Common myeloid progenitor, CD34-positive (primary cell): ENCODE measurements around the gene CACNB2. TPM values are rescaled to one million over a fixed set of nuclear protein-coding genes. Genes with fewer than 3 reads are reported as not detected.

ENCODE experiments used
- CTCF ChIA-PET: fragments of 350-600 bp; sonication (Branson Sonifier 250); formaldehyde crosslinking; loops from one replicate; lab custom pipeline; 2021; ENCODE audit warnings: antibody characterized with exemption; lab: Charles Lee
- POLR2A ChIA-PET: fragments of 350-600 bp; sonication (Branson Sonifier 250); formaldehyde crosslinking; loops from one replicate; lab custom pipeline; 2021; ENCODE audit warnings: antibody characterized with exemption; lab: Charles Lee
- DNase-seq, 3 donors: peaks; one replicate each; pipeline versions ENCODE4 v3.0.0 to v3.0.0-alpha.2; 2013
- H3K27ac ChIP-seq, 2 experiments: 1 replicate in 1 of 2; 2 replicates in 1 of 2; pipeline ENCODE4 v1.7.0; 2013; ENCODE audit warnings: inconsistent platforms in 2 of 2, low read length in 2 of 2, mild to moderate bottlenecking in 2 of 2, low read depth in 1 of 2, moderate library complexity in 1 of 2; ENCODE audit not compliant: severe bottlenecking in 2 of 2, insufficient read depth in 1 of 2, poor library complexity in 1 of 2
- H3K27me3 ChIP-seq, 5 experiments: replicated peaks in 2 of 5; 1 replicate in 3 of 5; 2 replicates in 2 of 5; pipeline versions ENCODE4 v1.6.1 to v1.7.0; 2013; ENCODE audit warnings: low read length in 4 of 5, mild to moderate bottlenecking in 2 of 5, moderate library complexity in 2 of 5, inconsistent platforms in 1 of 5; ENCODE audit not compliant: insufficient read depth in 5 of 5, control insufficient read depth in 4 of 5
- H3K36me3 ChIP-seq, 4 experiments: 1 replicate in 2 of 4; 2 replicates in 2 of 4; pipeline versions ENCODE4 v1.6.1 to v1.7.0; 2013; ENCODE audit warnings: low read length in 3 of 4, control low read depth in 1 of 4, mild to moderate bottlenecking in 1 of 4; ENCODE audit not compliant: control insufficient read depth in 4 of 4, insufficient read depth in 4 of 4
- H3K4me1 ChIP-seq, 4 experiments: 1 replicate in 3 of 4; 2 replicates in 1 of 4; pipeline versions ENCODE4 v1.6.1 to v1.7.1; 2013; ENCODE audit warnings: low read length in 3 of 4, mild to moderate bottlenecking in 3 of 4, control low read depth in 1 of 4, inconsistent platforms in 1 of 4, moderate library complexity in 1 of 4; ENCODE audit not compliant: control insufficient read depth in 4 of 4, insufficient read depth in 4 of 4; ENCODE audit errors: control extremely low read depth in 1 of 4
- H3K4me3 ChIP-seq, 7 experiments: 1 replicate in 4 of 7; 2 replicates in 3 of 7; pipeline versions ENCODE4 v1.5.1 to v1.7.0; 2013; ENCODE audit warnings: mild to moderate bottlenecking in 7 of 7, low read length in 6 of 7, moderate library complexity in 6 of 7, inconsistent platforms in 2 of 7, low read depth in 2 of 7, control low read depth in 1 of 7; ENCODE audit not compliant: insufficient read depth in 4 of 7, control insufficient read depth in 1 of 7; ENCODE audit errors: extremely low read depth in 1 of 7
- H3K9me3 ChIP-seq, 5 experiments: 1 replicate in 4 of 5; 2 replicates in 1 of 5; pipeline versions ENCODE4 v1.6.1 to v1.7.1; 2013; ENCODE audit warnings: low read length in 4 of 5, mild to moderate bottlenecking in 2 of 5, inconsistent platforms in 1 of 5, low read depth in 1 of 5, moderate library complexity in 1 of 5; ENCODE audit not compliant: control insufficient read depth in 4 of 5, insufficient read depth in 2 of 5; ENCODE audit errors: control extremely low read depth in 1 of 5
- WGBS: methylation state at CpG from one replicate; pipeline ENCODE4 v1.1.5; 2013; ENCODE audit not compliant: insufficient coverage; 5-methylcytosine and 5-hydroxymethylcytosine counted together
- polyA plus RNA-seq: library from polyadenylated mRNA; unstranded; fragments of 120-200 nt; gene quantifications from one replicate; pipeline ENCODE4 v1.2.1, GENCODE V29; 2013

The CACNB2 gene
- 10.5 TPM for polyA plus RNA-seq

DNA sequence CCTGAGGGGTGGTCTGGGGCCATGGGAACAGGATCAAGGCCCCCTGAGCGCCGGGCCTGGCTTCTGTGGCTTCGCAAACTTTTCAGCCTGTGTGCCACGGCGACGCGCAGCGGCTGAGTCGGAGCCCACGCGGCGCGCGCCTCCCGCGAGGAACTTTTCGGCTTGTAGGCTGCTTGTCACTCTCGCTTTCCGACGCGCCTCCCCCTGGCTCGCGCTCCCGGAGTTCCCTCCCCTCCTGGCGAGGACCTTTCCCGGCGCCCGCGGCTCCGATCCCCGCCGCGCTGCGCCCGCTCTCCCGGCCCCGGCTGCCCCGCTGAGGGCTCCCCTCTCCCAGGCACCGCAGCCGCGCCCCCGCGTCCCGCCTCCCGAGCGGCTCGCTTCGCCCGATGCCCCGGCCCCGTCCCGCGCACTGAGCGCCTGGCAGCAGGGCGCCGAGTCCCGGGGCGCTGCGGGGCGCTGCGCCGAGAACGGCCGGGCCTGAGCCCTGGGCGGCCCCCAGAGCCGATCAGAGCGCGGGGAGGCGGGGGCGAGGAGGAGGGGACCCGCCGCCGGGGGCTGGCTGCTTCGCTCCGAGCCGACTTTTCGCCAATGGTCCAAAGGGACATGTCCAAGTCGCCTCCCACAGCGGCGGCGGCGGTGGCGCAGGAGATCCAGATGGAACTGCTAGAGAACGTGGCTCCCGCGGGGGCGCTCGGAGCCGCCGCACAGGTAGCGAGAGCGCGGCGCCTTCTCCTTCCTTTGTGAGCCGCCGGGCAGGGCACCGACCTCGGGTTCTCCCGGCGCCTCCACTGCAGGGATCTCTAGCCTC, at the start of gene CACNB2:
CACNB2 (plus strand) TSS at position 276 of the 808 bp plus-strand sequence.
- Histone ChIP-seq H3K4me3 (peak within 1 kb of the TSS; percentile 59 to 89 (median 76)), H3K36me3 (no peaks in the 10 kb centered on the region), H3K27ac (peak within 1 kb of the TSS in 1 of 2 experiments; percentile 34), H3K27me3 (peaks cover 0 to 12% (median 0%) of the 10 kb centered on the region in 5 experiments), H3K4me1 (peaks cover 3 to 45% (median 15%) of the 10 kb centered on the region in 4 experiments), H3K9me3 (no peaks in the 10 kb centered on the region)
- POLR2A ChIA-PET = no interaction called here
- WGBS = 0% methylated on average over 85 of the region's 100 CpGs
- CTCF ChIA-PET = no interaction called here
- DNase-seq = peak; percentile 36 to 75 (median 70)

DNA sequence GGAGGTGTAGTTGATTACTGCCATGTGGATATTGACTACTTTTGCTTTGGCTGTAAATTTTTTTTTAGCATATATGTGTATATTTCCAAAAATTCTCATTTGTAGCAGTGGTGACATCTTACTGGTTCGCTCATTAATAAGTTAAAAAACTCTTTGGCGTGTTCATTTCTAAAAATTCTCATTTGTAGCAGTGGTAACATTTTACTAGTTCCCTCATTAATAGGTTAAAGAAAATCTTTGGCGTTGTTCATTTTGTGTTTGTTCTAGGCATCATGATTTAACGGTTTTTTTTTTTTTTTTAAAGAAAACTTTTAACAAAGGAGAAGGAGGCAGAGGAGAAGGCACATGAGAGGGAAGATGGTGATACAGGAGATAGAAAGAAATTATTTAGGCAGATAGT, 45.9 kb upstream of the CACNB2 start:
- ChIA-PET CTCF (no interaction called here), POLR2A (no interaction called here)
- no peaks in the 10 kb centered on the region for H3K27me3 ChIP-seq
- H3K4me3 ChIP-seq = no peak overlapping the region
- no peak for DNase-seq
- H3K9me3 ChIP-seq = no peaks in the 10 kb centered on the region
- H3K4me1 ChIP-seq = no peaks in the 10 kb centered on the region
- H3K36me3 ChIP-seq = no peaks in the 10 kb centered on the region
- no CpG with 5 or more reads among the region's 4 CpGs for WGBS
- H3K27ac ChIP-seq = no peak overlapping the region

DNA sequence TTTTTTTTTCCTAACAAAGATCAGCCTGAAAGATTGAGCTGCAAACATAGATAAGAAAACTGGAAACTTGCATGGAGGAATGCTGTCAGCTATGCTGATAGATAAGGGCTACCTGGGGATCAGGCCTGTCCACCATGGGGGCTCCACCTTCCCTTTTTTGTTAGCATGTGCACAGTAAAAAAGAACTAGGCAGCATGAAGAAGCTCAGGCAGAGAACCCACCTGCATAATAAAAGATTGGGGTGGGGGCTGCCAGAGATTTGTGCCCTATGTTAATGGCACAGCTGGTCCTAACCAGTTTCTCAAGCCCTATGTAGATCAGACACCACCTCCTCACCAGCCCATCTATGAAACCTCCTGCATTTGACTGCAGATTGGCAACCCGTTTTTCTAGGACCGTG, 45.4 kb upstream of the CACNB2 start:
- no peaks in the 10 kb centered on the region for H3K36me3 ChIP-seq
- no peak overlapping the region for H3K27ac ChIP-seq
- no peaks in the 10 kb centered on the region for H3K9me3 ChIP-seq
- ChIA-PET POLR2A (interaction anchor here (0.7 kb wide), 1 partner anchor 315 kb away, joined by 3 read pairs; no protein-coding TSS in a partner anchor), CTCF (no interaction called here)
- no peak overlapping the region for H3K4me3 ChIP-seq
- no CpG with 5 or more reads among the region's 2 CpGs for WGBS
- DNase-seq = no peak
- H3K4me1 ChIP-seq = no peaks in the 10 kb centered on the region
- no peaks in the 10 kb centered on the region for H3K27me3 ChIP-seq

DNA sequence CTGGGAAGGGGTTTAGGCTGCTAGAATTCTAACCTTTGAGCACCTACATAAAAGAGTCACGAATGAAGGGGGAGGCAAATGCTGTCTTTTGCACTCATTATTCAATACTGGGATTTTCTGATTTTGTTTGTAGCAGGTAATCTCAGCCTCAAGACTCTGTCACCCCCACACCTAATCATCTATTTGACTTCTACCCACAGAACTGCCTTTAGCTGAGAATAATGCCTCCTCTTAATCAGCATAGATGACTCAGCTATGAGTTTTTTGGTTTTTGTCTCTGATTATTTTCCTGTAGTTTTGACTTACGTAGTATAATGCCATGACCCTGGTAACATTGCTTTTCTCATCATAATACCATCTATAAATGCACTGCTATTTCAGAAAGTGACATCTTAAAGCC, 42.7 kb upstream of the CACNB2 start:
- peaks cover 0 to 9% (median 1%) of the 10 kb centered on the region in 4 experiments for H3K4me1 ChIP-seq
- no peaks in the 10 kb centered on the region for H3K27me3 ChIP-seq
- CTCF ChIA-PET = interaction anchor here (0.7 kb wide), 1 partner anchor 125 kb away, joined by 3 read pairs; no protein-coding TSS in a partner anchor
- no CpG with 5 or more reads among the region's 2 CpGs for WGBS
- POLR2A ChIA-PET = no interaction called here
- no peak for DNase-seq
- H3K36me3 ChIP-seq = no peaks in the 10 kb centered on the region
- H3K4me3 ChIP-seq = no peak overlapping the region
- no peak overlapping the region for H3K27ac ChIP-seq
- H3K9me3 ChIP-seq = no peaks in the 10 kb centered on the region

DNA sequence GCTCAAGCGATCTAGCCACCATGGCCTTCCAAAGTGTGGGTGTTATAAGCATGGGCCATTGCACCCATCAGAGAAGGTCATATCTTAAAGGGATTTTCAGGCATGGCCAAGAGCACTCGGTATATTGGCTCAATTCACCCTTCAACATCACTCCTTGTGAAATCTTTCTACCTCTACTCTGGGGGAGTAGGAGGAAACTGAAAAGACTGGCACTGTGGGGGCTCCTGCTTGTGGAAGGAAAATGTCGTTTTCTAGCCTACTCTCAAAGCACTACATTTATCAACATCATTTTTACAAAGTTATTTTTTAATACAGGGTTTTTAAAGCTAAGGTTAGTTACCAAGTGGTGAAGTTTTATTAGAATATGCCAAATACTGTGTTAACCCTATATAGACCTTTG, 42.0 kb upstream of the CACNB2 start:
- Histone ChIP-seq H3K4me1 (peaks cover 0 to 9% (median 1%) of the 10 kb centered on the region in 4 experiments), H3K9me3 (no peaks in the 10 kb centered on the region), H3K27me3 (no peaks in the 10 kb centered on the region), H3K36me3 (no peaks in the 10 kb centered on the region), H3K4me3 (no peak overlapping the region), H3K27ac (no peak overlapping the region)
- DNase-seq = no peak
- ChIA-PET POLR2A (no interaction called here), CTCF (interaction anchor here (0.7 kb wide), 1 partner anchor 125 kb away, joined by 3 read pairs; no protein-coding TSS in a partner anchor)
- WGBS = 95% methylated on average over 2 of the region's 3 CpGs

DNA sequence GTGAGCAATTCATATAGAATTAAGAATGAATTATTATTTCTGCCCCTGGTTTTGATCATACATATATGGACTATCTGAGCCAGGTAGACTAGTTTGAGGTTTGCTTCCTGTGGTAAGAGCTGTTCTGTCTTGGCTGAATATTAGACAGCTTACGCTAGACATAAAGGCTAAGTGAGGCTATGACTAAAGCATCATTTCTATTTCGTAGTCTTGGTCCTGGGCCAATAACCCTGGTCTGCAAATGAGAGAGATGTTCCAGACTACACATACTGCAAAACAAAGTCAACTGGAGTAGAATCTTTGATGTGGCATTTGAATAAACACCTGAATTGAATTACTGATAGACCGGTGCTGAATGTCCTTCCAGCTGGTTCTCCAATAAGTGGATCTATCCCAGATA, 40.8 kb upstream of the CACNB2 start:
- POLR2A ChIA-PET = no interaction called here
- Histone ChIP-seq H3K9me3 (no peaks in the 10 kb centered on the region), H3K36me3 (no peaks in the 10 kb centered on the region), H3K27ac (no peak overlapping the region), H3K4me1 (peaks cover 0 to 9% (median 1%) of the 10 kb centered on the region in 4 experiments), H3K4me3 (no peak overlapping the region), H3K27me3 (no peaks in the 10 kb centered on the region)
- DNase-seq = no peak
- CTCF ChIA-PET = no interaction called here
- WGBS = 91% methylated on average over 1 of the region's 3 CpGs

DNA sequence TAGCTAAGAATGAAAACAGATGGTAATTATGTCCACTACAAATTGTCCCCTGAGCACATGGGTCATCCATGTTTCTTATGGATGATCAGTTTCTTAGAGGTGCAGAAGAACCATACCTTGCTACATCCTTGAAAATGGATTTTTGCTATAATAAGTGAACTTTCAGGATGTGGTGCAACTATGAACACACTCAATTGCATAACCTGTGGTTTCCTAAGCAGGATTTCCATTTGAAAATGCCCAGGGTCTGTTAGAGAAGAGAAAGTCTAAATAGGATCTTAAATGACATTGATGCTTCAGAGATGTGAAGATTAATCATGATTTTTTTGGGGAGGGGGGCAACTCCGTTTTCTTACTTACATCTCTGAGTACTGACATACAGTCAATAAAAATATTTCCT, 39.6 kb upstream of the CACNB2 start:
- CTCF ChIA-PET = no interaction called here
- peak; percentile 16 to 63 (median 55) for DNase-seq

More for the DNA sequence above, 39.6 kb upstream of the CACNB2 start:
- Histone ChIP-seq H3K9me3 (no peaks in the 10 kb centered on the region), H3K36me3 (no peaks in the 10 kb centered on the region), H3K27me3 (no peaks in the 10 kb centered on the region), H3K4me3 (peak overlapping the region in 1 of 7 experiments; percentile 31), H3K4me1 (peaks cover 0 to 9% (median 1%) of the 10 kb centered on the region in 4 experiments), H3K27ac (no peak overlapping the region)
- POLR2A ChIA-PET = no interaction called here
- WGBS = no CpG with 5 or more reads among the region's 1 CpG
